ENCODE measurements around the gene KLF13.

KLF13 gene

DNA sequence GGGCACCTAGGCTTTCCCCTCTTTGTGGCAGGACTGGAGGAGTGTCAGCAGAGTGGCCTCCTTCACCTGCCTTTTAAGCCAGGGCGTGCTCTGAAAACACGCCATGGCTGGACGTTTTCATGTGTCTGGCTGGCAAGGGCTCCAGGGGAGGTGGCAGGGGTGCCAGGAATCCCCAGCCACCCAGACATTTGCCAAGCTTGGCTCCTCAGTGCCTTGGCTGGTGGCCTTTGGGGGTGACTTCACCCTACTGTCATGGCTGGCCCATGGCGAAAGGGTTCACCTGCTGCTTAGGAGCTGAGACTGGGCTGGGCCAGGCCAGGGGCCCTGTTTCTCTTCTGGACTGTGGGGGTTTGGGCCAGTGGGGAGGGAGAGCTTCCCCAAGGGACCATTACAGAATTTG lies 17.6 kb downstream of the KLF13 start:
- no peak overlapping the region for H3K4me3 ChIP-seq (ENCODE audit: control insufficient read depth, low read depth, low read length)

DNA sequence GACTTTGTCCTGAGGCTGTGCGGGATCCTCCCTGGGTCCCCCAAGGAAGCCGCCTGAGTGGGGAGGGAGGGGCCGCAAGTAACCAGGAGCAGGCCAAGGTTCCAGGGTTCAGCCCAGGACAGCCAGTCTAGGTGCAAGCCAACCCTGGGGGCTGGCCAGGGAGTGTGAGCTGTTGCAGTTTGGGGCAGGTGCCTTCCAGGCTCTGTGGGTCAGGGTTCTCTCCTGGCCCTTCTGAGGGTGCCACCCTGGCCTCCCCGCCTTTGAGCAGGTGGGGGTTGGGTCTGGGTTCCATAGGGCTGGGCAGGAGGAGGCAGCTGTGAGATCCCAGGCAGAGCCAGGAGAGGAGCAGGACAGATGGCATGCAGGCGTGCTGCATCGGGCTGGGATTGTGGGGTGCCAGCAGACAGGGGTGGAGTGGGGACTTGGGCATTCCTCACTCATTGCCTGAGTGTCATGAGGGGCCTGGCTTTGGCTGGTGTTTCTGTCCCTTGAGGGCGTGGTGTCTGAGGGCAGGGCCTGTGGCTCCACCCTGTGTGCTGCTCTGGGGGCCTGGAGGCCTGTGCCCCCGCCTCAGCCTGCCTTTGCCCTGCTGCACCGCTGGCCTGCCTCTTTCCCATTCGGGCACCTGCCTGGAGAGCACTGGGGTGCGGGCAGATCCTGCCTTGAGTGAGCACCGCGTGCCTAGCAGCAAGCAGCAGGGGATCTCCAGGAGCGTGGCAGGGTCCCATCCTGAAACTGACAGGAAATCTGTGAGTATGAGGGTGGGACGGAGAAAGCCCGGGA lies 18.4 kb downstream of the KLF13 start:
- no peak overlapping the region for H3K4me3 ChIP-seq (ENCODE audit: control insufficient read depth, low read depth, low read length)
- TF ChIP-seq, protein P1, sequence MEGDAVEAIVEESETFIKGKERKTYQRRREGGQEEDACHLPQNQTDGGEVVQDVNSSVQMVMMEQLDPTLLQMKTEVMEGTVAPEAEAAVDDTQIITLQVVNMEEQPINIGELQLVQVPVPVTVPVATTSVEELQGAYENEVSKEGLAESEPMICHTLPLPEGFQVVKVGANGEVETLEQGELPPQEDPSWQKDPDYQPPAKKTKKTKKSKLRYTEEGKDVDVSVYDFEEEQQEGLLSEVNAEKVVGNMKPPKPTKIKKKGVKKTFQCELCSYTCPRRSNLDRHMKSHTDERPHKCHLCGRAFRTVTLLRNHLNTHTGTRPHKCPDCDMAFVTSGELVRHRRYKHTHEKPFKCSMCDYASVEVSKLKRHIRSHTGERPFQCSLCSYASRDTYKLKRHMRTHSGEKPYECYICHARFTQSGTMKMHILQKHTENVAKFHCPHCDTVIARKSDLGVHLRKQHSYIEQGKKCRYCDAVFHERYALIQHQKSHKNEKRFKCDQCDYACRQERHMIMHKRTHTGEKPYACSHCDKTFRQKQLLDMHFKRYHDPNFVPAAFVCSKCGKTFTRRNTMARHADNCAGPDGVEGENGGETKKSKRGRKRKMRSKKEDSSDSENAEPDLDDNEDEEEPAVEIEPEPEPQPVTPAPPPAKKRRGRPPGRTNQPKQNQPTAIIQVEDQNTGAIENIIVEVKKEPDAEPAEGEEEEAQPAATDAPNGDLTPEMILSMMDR (IDR thresholded peaks at IDR 0.05; ENCODE audit: control insufficient read depth, insufficient read depth, low read depth, low read length, missing control alignments): no peak
- DNase-seq (ENCODE audit: low read depth): no peak

More for the DNA sequence above, 17.6 kb downstream of the KLF13 start:
- TF ChIP-seq, protein P1 (IDR thresholded peaks at IDR 0.05; ENCODE audit: control insufficient read depth, insufficient read depth, low read depth, low read length, missing control alignments): no peak
- DNase-seq (ENCODE audit: low read depth): no peak

DNA sequence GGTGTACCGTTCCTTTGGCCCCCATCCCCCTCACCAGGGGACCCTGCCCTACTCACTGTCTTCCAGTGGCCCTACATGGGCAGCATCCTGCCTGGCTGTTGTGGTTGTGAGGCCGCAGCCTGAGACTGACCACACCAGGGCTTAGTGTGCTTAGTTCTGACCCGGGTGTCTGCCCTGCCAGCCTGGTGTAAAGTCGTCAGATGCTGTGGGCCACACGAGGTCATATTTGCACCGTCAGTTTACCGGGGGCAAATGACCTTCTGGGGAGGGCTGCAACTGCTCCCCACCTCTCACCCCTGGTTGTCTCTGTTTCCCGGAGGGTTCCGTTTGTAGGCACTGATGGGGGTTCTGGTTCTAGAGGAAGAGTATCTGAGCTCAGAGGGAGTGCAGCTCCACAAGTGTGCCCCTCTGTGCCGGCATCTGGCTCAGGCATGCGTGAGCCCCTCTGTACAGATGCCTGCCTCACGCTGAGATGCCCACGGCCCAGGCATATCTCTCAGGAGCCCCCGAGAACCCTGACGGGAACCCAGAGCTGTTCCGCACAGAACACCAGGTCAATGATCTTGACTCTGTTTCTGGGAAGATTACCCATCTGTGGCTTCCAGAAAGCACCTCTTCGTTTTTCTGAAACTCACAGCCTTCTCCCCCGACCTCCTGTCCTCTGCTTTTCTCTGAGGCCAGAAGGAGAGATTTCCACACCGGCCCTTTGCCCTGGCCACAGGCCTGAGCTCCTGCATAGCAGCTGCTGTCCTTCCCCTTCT lies 19.2 kb downstream of the KLF13 start:
- TF ChIP-seq, protein P1 (IDR thresholded peaks at IDR 0.05; ENCODE audit: control insufficient read depth, insufficient read depth, low read depth, low read length, missing control alignments): no peak
- no peak overlapping the region for H3K4me3 ChIP-seq (ENCODE audit: control insufficient read depth, low read depth, low read length)
- DNase-seq (ENCODE audit: low read depth): no peak

DNA sequence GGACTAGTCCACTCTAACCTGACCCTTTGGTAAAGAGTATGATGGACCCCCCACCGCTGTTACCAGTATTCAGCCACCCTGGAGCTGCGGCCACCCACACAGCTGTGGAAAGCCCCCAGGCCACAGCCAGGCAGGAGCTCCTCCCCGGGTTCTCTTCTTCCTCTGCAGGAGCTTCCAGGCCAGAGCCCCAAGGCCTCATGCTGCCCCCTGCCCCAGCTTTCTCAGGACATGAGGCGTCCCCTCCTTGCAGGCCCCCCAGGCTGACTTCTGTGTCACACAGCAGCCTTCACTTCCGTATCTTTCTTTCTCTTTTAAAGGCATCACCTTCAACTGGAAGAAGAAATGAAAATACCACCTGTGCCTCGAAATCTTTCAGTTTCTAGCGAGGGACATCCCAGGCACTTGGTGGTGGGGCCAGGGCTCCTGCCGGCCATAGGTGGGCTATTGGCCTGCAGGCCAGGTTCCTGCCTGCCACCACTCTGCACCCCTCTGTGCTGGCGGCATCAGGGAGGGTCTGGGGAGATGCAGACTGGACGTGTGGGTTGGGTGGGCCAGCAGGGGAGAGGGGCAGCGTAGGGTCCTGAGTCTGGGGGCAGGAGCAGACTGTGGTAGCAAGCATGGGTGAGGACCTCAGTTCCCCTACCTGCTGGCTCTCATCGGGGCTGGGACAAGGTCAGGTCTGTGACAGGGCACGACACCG lies 19.9 kb downstream of the KLF13 start:
- no peak for DNase-seq (ENCODE audit: low read depth)
- TF ChIP-seq, protein P1 (IDR thresholded peaks at IDR 0.05; ENCODE audit: control insufficient read depth, insufficient read depth, low read depth, low read length, missing control alignments): no peak
- H3K4me3 ChIP-seq (ENCODE audit: control insufficient read depth, low read depth, low read length): no peak overlapping the region

DNA sequence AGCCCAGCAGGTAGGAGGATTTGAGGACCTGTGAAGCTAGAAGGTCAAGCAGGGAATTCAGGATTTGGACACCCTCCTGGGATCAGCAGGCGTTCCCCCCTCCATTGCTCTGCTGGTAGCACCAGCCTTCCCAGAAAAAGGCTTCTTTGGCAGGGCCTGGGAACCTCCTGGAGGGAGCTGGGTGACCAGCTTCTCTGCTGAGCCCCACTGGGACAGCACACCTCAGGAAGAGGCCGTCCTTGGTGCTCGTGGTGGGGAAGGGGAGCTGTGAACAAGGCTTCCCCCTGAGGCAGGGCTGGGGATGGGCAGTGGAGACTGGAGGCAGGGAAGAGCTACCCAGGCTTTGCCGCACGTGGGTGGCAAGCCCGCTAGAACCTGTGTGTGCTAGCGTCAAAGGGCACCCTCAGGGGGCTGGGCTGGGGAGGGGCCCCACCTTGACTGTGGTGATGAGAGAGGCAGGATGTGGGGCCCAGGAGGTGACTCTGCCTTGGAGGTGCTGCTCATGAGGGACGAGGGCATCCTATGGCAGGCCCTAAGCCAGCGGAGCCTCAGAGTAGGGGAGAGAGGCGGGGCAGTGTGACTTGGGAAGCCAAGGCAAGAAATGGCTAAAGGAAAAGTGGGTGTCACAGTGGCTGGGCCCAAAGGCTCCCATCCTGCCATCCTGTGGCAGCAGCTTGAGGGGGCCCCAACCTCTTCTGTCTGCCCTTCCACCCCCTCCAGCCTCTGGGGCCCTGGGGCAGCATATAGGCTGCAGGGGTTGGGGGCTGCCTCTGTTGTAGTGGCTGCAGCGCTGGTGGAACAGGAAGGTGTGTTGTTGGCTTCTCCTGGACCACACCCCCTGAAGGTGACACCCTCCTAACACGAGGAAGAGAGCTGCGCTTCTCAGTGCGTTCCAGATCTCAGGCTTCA lies 20.7 kb downstream of the KLF13 start:
- TF ChIP-seq, protein P1 (IDR thresholded peaks at IDR 0.05; ENCODE audit: control insufficient read depth, insufficient read depth, low read depth, low read length, missing control alignments): no peak

More for the DNA sequence above, 20.7 kb downstream of the KLF13 start:
- no peak overlapping the region for H3K4me3 ChIP-seq (ENCODE audit: control insufficient read depth, low read depth, low read length)
- DNase-seq (ENCODE audit: low read depth): no peak

Data from AG09309 (cell line).